ENCODE results near the gene DNAJC4. TPM values are rescaled to one million over a fixed set of nuclear protein-coding genes. Genes with fewer than 3 reads are reported as not detected.

Gene DNAJC4
- total and polyA plus RNA-seq, 8 donors, result 28.1 to 125 (median 34.7) TPM

- Histone ChIP-seq H3K27ac (no peak overlapping the region), H3K36me3 (peaks cover 4 to 34% (median 15%) of the 10 kb centered on the region in 3 donors), H3K27me3 (no peaks in the 10 kb centered on the region), H3K4me1 (peaks cover 0 to 3% (median 0%) of the 10 kb centered on the region in 3 donors), H3K9me3 (no peaks in the 10 kb centered on the region), H3K4me3 (no peak overlapping the region)
- no peak for DNase-seq
- no peak for TF ChIP-seq CTCF (IDR thresholded peaks at IDR 0.05)
- intact Hi-C loops (cut with DNase I), result loop anchor here in 1 of 3 donors (10.0 kb wide), 1 partner anchor 91 kb away; the partner anchor contains the start of gene KCNK4
- no peak for ATAC-seq
- 79% methylated on average over 15 to 16 of the region's 16 CpGs for WGBS, 2 donors
- no peak for FAIRE-seq
Observed at GRCh38 chr11:64204080-64204440, 26.3 kb upstream of the DNAJC4 start.

- intact Hi-C loops (cut with DNase I), result loop anchor here in 1 of 3 donors (10.0 kb wide), 1 partner anchor 90 kb away; the partner anchor contains the start of gene KCNK4
- 23 to 27% methylated on average over 7 of the region's 7 CpGs for WGBS, 2 donors
- H3K27me3 ChIP-seq, result no peaks in the 10 kb centered on the region
- H3K36me3 ChIP-seq, result peaks cover 4 to 34% (median 15%) of the 10 kb centered on the region in 3 donors
- H3K4me1 ChIP-seq, result peaks cover 0 to 3% (median 0%) of the 10 kb centered on the region in 3 donors
- FAIRE-seq (no peak), ATAC-seq (peak; percentile 79 to 87 (median 82)), DNase-seq (peak; percentile 79 to 92 (median 87))
- H3K27ac ChIP-seq, result peak overlapping the region in 1 of 4 donors; percentile 4
- H3K4me3 ChIP-seq, result no peak overlapping the region
- H3K9me3 ChIP-seq, result no peaks in the 10 kb centered on the region
- peak; percentile 27 to 48 (median 42) for TF ChIP-seq CTCF (IDR thresholded peaks at IDR 0.05)
Observed at GRCh38 chr11:64204464-64204989, 25.8 kb upstream of the DNAJC4 start.

- H3K4me1 ChIP-seq, result peaks cover 0 to 3% (median 0%) of the 10 kb centered on the region in 3 donors
- DNase-seq, result peak in 3 of 6 donors; percentile 50 to 60 (median 50)
- H3K9me3 ChIP-seq, result no peaks in the 10 kb centered on the region
- peak in 3 of 4 donors; percentile 32 to 54 (median 43) for ATAC-seq
- FAIRE-seq, result no peak
- H3K4me3 ChIP-seq, result peak within 1 kb of the TSS in 1 of 4 donors; percentile 40
- no peaks in the 10 kb centered on the region for H3K27me3 ChIP-seq
- intact Hi-C loops (cut with DNase I), result loop anchor here in 2 of 3 donors (5.0 to 10.0 kb wide), 3 partner anchors 56 to 88 kb away; partner anchors contain the start of gene KCNK4 (in 2 of the 2)
- peak within 1 kb of the TSS in 2 of 4 donors; percentile 68 to 75 for H3K27ac ChIP-seq
- H3K36me3 ChIP-seq, result peaks cover 0 to 22% (median 15%) of the 10 kb centered on the region in 3 donors
- 81 to 83% methylated on average over 24 to 27 of the region's 27 CpGs for WGBS, 2 donors
- no peak for TF ChIP-seq CTCF (IDR thresholded peaks at IDR 0.05)
Observed at GRCh38 chr11:64206457-64207255, 23.7 kb upstream of the DNAJC4 start, which contains the start of gene FERMT3. Gene FERMT3, plus strand, starts transcription at chr11:64206721. Its CDS starts 644 bp downstream, at chr11:64207365.

GRCh38 chr11:64207256-64208085 is 22.9 kb upstream of the DNAJC4 start:
- Histone ChIP-seq H3K36me3 (peaks cover 0 to 17% (median 15%) of the 10 kb centered on the region in 3 donors), H3K27me3 (no peaks in the 10 kb centered on the region), H3K4me3 (peak overlapping the region in 1 of 4 donors; percentile 40), H3K4me1 (peaks cover 0 to 3% (median 0%) of the 10 kb centered on the region in 3 donors), H3K9me3 (no peaks in the 10 kb centered on the region), H3K27ac (peak overlapping the region in 3 of 4 donors; percentile 22 to 75 (median 68))
- DNase-seq, result peak in 4 of 6 donors; percentile 36 to 74 (median 54)
- TF ChIP-seq CTCF (IDR thresholded peaks at IDR 0.05), result no peak
- FAIRE-seq, result no peak
- peak in 3 of 4 donors; percentile 17 to 37 (median 35) for ATAC-seq
- intact Hi-C loops (cut with DNase I), result loop anchor here in 2 of 3 donors (5.0 to 10.0 kb wide), 3 partner anchors 55 to 87 kb away; partner anchors contain the start of gene KCNK4 (in 2 of the 2)
- 78 to 79% methylated on average over 28 to 30 of the region's 30 CpGs for WGBS, 2 donors
